SK-N-SH treated with all-trans-retinoic acid at 6 μM for 48 hours (cell line): ENCODE results near the gene GPR161.
"Not testable (repeated sequence)": the region's sequence is repeated elsewhere in the genome, so short reads cannot be mapped to it uniquely, and the experiment has no call there.

Experiments used
- ATAC-seq: fragments of 200-7000 bp; cut with Tn5 transposase; 3 replicates; pipeline ENCODE4 v1.9.1; 2020; ENCODE audit warnings: mild to moderate bottlenecking, moderate library complexity
- ARNTL ChIP-seq: fragments of 450-650 bp; formaldehyde crosslinking; IDR thresholded peaks from 2 replicates; pipeline ENCODE4 v1.5.0; 2020; ENCODE audit warnings: low read depth, mild to moderate bottlenecking, moderate library complexity, borderline replicate concordance
- BACH2 ChIP-seq: fragments of 250-450 bp; sonication (Bioruptor Pico); IDR thresholded peaks from 2 replicates; pipeline ENCODE4 v1.9.0; 2021; ENCODE audit warnings: mild to moderate bottlenecking, borderline replicate concordance
- ESRRG ChIP-seq: fragments of 250-450 bp; sonication (Bioruptor Pico); IDR thresholded peaks from 2 replicates; pipeline ENCODE4 v1.6.1; 2021; ENCODE audit warnings: mild to moderate bottlenecking
- GLIS3 ChIP-seq: fragments of 250-450 bp; sonication (Bioruptor Pico); IDR thresholded peaks from 2 replicates; pipeline ENCODE4 v1.5.0; 2020; ENCODE audit warnings: mild to moderate bottlenecking, moderate library complexity
- ISL1 ChIP-seq: fragments of 250-450 bp; sonication (Bioruptor Pico); IDR thresholded peaks from 2 replicates; pipeline ENCODE4 v2.1.2; 2022; ENCODE audit warnings: mild to moderate bottlenecking, moderate library complexity
- OSR1 ChIP-seq: fragments of 250-450 bp; sonication (Bioruptor Pico); IDR thresholded peaks from 2 replicates; pipeline ENCODE4 v1.8.0; 2022; ENCODE audit warnings: moderate library complexity, mild to moderate bottlenecking, inconsistent platforms
- PPARA ChIP-seq: fragments of 250-450 bp; sonication (Bioruptor Pico); IDR thresholded peaks from 2 replicates; pipeline ENCODE4 v1.5.0; 2020; ENCODE audit warnings: mild to moderate bottlenecking, borderline replicate concordance
- SNAI2 ChIP-seq: fragments of 250-450 bp; sonication (Bioruptor Pico); IDR thresholded peaks from 2 replicates; pipeline ENCODE4 v1.5.0; 2020; ENCODE audit warnings: mild to moderate bottlenecking, moderate library complexity
- TCF4 ChIP-seq: fragments of 250-450 bp; sonication (Bioruptor Pico); IDR thresholded peaks from 2 replicates; pipeline ENCODE4 v1.8.0; 2021; ENCODE audit warnings: mild to moderate bottlenecking, moderate library complexity, borderline replicate concordance
- TOX ChIP-seq: fragments of 250-450 bp; sonication (Bioruptor Pico); IDR thresholded peaks from 2 replicates; pipeline ENCODE4 v1.8.0; 2021; ENCODE audit warnings: mild to moderate bottlenecking, moderate library complexity, borderline replicate concordance
- ZC3H10 ChIP-seq: fragments of 250-450 bp; sonication (Bioruptor Pico); IDR thresholded peaks from 2 replicates; pipeline ENCODE4 v1.5.1; 2021; ENCODE audit warnings: mild to moderate bottlenecking, moderate library complexity
- ZFP3 ChIP-seq: fragments of 250-450 bp; sonication (Bioruptor Pico); IDR thresholded peaks from 2 replicates; pipeline ENCODE4 v1.5.0; 2020; ENCODE audit warnings: mild to moderate bottlenecking, moderate library complexity
- ZFP30 ChIP-seq: fragments of 450-650 bp; formaldehyde crosslinking; IDR thresholded peaks from 2 replicates; pipeline ENCODE4 v1.5.0; 2022; ENCODE audit warnings: mild to moderate bottlenecking, moderate library complexity
- ZNF565 ChIP-seq: fragments of 450-650 bp; formaldehyde crosslinking; conservative IDR thresholded peaks from 2 replicates; pipeline ENCODE4 v1.5.0; 2020; ENCODE audit warnings: low read depth, mild to moderate bottlenecking, moderate library complexity
- ZNF70 ChIP-seq: fragments of 450-650 bp; formaldehyde crosslinking; IDR thresholded peaks from 2 replicates; pipeline ENCODE4 v1.5.0; 2020; ENCODE audit warnings: mild to moderate bottlenecking, moderate library complexity
- ZNF8 ChIP-seq: fragments of 450-650 bp; formaldehyde crosslinking; IDR thresholded peaks from 2 replicates; pipeline ENCODE4 v1.5.0; 2020; ENCODE audit warnings: mild to moderate bottlenecking, moderate library complexity
- TF ChIP-seq, protein P1 (sequence below): fragments of 250-450 bp; sonication (Bioruptor Pico); IDR thresholded peaks from 2 replicates; pipeline ENCODE4 v1.8.0; 2021; ENCODE audit warnings: low read depth, mild to moderate bottlenecking, moderate library complexity, borderline replicate concordance
- TF ChIP-seq, protein P2 (sequence below): fragments of 250-450 bp; sonication (Bioruptor Pico); IDR thresholded peaks from 2 replicates; pipeline ENCODE4 v1.5.1; 2021; ENCODE audit warnings: mild to moderate bottlenecking, moderate library complexity
- TF ChIP-seq, protein P3 (sequence below): fragments of 250-450 bp; sonication (Bioruptor Pico); IDR thresholded peaks from 2 replicates; pipeline ENCODE4 v1.8.0; 2020; ENCODE audit warnings: mild to moderate bottlenecking, moderate library complexity, borderline replicate concordance
- TF ChIP-seq, protein P4 (sequence below): fragments of 250-450 bp; sonication (Bioruptor Pico); IDR thresholded peaks from 2 replicates; pipeline ENCODE4 v1.5.0; 2020; ENCODE audit warnings: mild to moderate bottlenecking, moderate library complexity
- TF ChIP-seq, protein P5 (sequence below): fragments of 250-450 bp; sonication (Bioruptor Pico); IDR thresholded peaks from 2 replicates; pipeline ENCODE4 v1.5.1; 2020; ENCODE audit warnings: low read depth, mild to moderate bottlenecking, moderate library complexity

Gene GPR161

DNA sequence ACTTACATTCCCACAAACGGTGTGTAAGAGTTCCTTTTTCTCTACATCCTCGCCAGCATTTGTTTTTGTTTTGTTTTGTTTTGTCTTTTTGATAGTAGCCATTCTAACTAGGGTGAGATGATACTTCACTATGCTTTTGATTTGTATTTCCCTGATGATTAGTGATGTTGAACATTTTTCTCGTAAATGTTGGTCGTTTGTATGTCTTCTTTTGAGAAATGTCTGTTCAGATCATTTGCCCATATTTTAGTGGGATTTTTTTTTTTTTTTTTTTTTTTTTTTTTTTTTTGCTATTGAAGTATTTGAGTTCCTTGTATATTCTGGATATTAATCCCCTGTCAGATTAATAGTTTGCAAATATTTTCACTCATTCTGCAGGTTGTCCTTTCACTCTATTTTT, 19.2 kb upstream of the GPR161 start:
- no peak for TF ChIP-seq TOX (CRISPR knock-in tag)
- TF ChIP-seq ZNF8: no peak
- no peak for TF ChIP-seq ZC3H10 (CRISPR knock-in tag)
- TF ChIP-seq, protein P1, sequence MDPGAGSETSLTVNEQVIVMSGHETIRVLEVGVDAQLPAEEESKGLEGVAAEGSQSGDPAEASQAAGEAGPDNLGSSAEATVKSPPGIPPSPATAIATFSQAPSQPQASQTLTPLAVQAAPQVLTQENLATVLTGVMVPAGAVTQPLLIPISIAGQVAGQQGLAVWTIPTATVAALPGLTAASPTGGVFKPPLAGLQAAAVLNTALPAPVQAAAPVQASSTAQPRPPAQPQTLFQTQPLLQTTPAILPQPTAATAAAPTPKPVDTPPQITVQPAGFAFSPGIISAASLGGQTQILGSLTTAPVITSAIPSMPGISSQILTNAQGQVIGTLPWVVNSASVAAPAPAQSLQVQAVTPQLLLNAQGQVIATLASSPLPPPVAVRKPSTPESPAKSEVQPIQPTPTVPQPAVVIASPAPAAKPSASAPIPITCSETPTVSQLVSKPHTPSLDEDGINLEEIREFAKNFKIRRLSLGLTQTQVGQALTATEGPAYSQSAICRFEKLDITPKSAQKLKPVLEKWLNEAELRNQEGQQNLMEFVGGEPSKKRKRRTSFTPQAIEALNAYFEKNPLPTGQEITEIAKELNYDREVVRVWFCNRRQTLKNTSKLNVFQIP (CRISPR knock-in tag): no peak
- TF ChIP-seq, protein P2, sequence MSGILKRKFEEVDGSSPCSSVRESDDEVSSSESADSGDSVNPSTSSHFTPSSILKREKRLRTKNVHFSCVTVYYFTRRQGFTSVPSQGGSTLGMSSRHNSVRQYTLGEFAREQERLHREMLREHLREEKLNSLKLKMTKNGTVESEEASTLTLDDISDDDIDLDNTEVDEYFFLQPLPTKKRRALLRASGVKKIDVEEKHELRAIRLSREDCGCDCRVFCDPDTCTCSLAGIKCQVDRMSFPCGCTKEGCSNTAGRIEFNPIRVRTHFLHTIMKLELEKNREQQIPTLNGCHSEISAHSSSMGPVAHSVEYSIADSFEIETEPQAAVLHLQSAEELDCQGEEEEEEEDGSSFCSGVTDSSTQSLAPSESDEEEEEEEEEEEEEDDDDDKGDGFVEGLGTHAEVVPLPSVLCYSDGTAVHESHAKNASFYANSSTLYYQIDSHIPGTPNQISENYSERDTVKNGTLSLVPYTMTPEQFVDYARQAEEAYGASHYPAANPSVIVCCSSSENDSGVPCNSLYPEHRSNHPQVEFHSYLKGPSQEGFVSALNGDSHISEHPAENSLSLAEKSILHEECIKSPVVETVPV: no peak
- TF ChIP-seq, all 23 proteins: peak for 0
- no peak for ATAC-seq

DNA sequence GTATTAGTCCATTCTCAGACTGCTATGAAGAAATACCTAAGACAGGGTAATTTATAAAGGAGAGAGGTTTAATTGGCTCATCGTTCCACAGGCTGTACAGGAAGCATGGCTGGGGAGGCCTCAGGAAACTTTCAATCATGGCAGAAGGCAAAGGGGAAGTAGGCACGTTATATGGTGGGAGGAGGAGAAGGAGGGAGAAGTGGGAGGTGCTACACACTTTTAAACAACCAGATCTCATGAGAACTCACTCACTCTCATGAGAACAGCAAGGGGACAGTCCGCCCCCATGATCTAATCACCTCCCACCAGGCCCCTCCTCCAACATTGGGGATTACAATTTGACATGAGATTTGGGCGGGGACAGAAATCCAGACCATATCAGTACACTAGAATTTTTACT, 18.0 kb upstream of the GPR161 start:
- not testable (repeated sequence) for ATAC-seq

DNA sequence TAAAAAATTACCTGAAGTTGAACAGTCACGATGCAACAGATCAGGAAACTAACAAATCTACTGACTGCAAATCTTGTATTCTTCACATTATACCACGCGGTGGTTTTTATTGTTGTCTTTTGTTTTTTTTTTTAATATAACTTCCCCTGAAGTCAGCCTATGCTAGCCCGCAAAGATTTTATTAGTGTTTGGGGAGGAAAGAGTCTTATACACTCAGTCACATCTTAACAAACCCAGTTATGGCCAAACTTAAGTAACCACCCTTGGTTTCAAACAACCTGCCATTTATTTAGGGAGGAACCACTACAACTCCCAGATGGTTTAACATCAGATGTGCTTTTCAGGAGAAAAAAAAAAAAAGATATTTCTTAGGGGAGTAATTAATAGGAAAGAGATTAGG, 15.2 kb upstream of the GPR161 start:
- no peak for TF ChIP-seq SNAI2 (CRISPR knock-in tag)
- no peak for TF ChIP-seq ZNF565 (CRISPR knock-in tag)
- no peak for TF ChIP-seq TOX (CRISPR knock-in tag)
- TF ChIP-seq ZNF70 (CRISPR knock-in tag): no peak
- TF ChIP-seq ZFP3 (CRISPR knock-in tag): no peak
- no peak for TF ChIP-seq TCF4
- TF ChIP-seq PPARA: no peak
- TF ChIP-seq OSR1 (CRISPR knock-in tag): no peak
- no peak for TF ChIP-seq ISL1 (CRISPR knock-in tag)
- TF ChIP-seq, protein P3, sequence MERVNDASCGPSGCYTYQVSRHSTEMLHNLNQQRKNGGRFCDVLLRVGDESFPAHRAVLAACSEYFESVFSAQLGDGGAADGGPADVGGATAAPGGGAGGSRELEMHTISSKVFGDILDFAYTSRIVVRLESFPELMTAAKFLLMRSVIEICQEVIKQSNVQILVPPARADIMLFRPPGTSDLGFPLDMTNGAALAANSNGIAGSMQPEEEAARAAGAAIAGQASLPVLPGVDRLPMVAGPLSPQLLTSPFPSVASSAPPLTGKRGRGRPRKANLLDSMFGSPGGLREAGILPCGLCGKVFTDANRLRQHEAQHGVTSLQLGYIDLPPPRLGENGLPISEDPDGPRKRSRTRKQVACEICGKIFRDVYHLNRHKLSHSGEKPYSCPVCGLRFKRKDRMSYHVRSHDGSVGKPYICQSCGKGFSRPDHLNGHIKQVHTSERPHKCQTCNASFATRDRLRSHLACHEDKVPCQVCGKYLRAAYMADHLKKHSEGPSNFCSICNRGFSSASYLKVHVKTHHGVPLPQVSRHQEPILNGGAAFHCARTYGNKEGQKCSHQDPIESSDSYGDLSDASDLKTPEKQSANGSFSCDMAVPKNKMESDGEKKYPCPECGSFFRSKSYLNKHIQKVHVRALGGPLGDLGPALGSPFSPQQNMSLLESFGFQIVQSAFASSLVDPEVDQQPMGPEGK: no peak
- TF ChIP-seq ARNTL (CRISPR knock-in tag): no peak
- TF ChIP-seq, protein P4, sequence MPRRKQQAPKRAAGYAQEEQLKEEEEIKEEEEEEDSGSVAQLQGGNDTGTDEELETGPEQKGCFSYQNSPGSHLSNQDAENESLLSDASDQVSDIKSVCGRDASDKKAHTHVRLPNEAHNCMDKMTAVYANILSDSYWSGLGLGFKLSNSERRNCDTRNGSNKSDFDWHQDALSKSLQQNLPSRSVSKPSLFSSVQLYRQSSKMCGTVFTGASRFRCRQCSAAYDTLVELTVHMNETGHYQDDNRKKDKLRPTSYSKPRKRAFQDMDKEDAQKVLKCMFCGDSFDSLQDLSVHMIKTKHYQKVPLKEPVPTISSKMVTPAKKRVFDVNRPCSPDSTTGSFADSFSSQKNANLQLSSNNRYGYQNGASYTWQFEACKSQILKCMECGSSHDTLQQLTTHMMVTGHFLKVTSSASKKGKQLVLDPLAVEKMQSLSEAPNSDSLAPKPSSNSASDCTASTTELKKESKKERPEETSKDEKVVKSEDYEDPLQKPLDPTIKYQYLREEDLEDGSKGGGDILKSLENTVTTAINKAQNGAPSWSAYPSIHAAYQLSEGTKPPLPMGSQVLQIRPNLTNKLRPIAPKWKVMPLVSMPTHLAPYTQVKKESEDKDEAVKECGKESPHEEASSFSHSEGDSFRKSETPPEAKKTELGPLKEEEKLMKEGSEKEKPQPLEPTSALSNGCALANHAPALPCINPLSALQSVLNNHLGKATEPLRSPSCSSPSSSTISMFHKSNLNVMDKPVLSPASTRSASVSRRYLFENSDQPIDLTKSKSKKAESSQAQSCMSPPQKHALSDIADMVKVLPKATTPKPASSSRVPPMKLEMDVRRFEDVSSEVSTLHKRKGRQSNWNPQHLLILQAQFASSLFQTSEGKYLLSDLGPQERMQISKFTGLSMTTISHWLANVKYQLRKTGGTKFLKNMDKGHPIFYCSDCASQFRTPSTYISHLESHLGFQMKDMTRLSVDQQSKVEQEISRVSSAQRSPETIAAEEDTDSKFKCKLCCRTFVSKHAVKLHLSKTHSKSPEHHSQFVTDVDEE (CRISPR knock-in tag): no peak
- TF ChIP-seq BACH2: no peak
- TF ChIP-seq, protein P5, sequence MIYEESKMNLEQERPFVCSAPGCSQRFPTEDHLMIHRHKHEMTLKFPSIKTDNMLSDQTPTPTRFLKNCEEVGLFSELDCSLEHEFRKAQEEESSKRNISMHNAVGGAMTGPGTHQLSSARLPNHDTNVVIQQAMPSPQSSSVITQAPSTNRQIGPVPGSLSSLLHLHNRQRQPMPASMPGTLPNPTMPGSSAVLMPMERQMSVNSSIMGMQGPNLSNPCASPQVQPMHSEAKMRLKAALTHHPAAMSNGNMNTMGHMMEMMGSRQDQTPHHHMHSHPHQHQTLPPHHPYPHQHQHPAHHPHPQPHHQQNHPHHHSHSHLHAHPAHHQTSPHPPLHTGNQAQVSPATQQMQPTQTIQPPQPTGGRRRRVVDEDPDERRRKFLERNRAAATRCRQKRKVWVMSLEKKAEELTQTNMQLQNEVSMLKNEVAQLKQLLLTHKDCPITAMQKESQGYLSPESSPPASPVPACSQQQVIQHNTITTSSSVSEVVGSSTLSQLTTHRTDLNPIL (CRISPR knock-in tag): no peak
- TF ChIP-seq ZC3H10 (CRISPR knock-in tag): no peak
- TF ChIP-seq, protein P2: no peak
- no peak for TF ChIP-seq ZFP30
- TF ChIP-seq, protein P1 (CRISPR knock-in tag): no peak
- no peak for TF ChIP-seq ESRRG
- no peak for TF ChIP-seq GLIS3 (CRISPR knock-in tag)
- ATAC-seq: no peak
